ENCODE data around the gene MYT1.

The MYT1 gene

GRCh38 chr20:64255361-64256281 is 91.4 kb downstream of the MYT1 start, which contains the start of gene PCMTD2:
Gene PCMTD2, plus strand, starts transcription at chr20:64255748. Its CDS starts 4,218 bp downstream, at chr20:64259966.
- Histone ChIP-seq H3K36me3 (ENCODE audit: control insufficient read depth, insufficient read depth, low read length) (peaks cover 3% of the 10 kb centered on the region), H3K9ac (ENCODE audit: low read depth, low read length) (peak within 1 kb of the TSS; percentile 85), H3K4me1 (ENCODE audit: control insufficient read depth, insufficient read depth, low read length) (peaks cover 3% of the 10 kb centered on the region), H3K4me3 (ENCODE audit: low read depth, low read length) (peak within 1 kb of the TSS; percentile 86), H3K27me3 (ENCODE audit: control insufficient read depth, insufficient read depth, low read length) (peaks cover 4% of the 10 kb centered on the region), H3K9me3 (ENCODE audit: control insufficient read depth, insufficient read depth, low read length) (no peaks in the 10 kb centered on the region)

GRCh38 chr20:64256282-64256935 is 92.2 kb downstream of the MYT1 start:
- Histone ChIP-seq H3K9me3 (ENCODE audit: control insufficient read depth, insufficient read depth, low read length) (no peaks in the 10 kb centered on the region), H3K4me3 (ENCODE audit: low read depth, low read length) (peak overlapping the region; percentile 86), H3K27me3 (ENCODE audit: control insufficient read depth, insufficient read depth, low read length) (no peaks in the 10 kb centered on the region), H3K36me3 (ENCODE audit: control insufficient read depth, insufficient read depth, low read length) (peaks cover 3% of the 10 kb centered on the region), H3K9ac (ENCODE audit: low read depth, low read length) (peak overlapping the region; percentile 85), H3K4me1 (ENCODE audit: control insufficient read depth, insufficient read depth, low read length) (peaks cover 3% of the 10 kb centered on the region)

GRCh38 chr20:64257107-64257757 is 93.0 kb downstream of the MYT1 start:
- Histone ChIP-seq H3K36me3 (ENCODE audit: control insufficient read depth, insufficient read depth, low read length) (peaks cover 3% of the 10 kb centered on the region), H3K9ac (ENCODE audit: low read depth, low read length) (no peak overlapping the region), H3K4me1 (ENCODE audit: control insufficient read depth, insufficient read depth, low read length) (peaks cover 3% of the 10 kb centered on the region), H3K27me3 (ENCODE audit: control insufficient read depth, insufficient read depth, low read length) (no peaks in the 10 kb centered on the region), H3K9me3 (ENCODE audit: control insufficient read depth, insufficient read depth, low read length) (no peaks in the 10 kb centered on the region), H3K4me3 (ENCODE audit: low read depth, low read length) (peak overlapping the region; percentile 86)

- no peak overlapping the region for H3K9ac ChIP-seq (ENCODE audit: low read depth, low read length)
- no peaks in the 10 kb centered on the region for H3K9me3 ChIP-seq (ENCODE audit: control insufficient read depth, insufficient read depth, low read length)
- no peak overlapping the region for H3K4me3 ChIP-seq (ENCODE audit: low read depth, low read length)
- peaks cover 3% of the 10 kb centered on the region for H3K36me3 ChIP-seq (ENCODE audit: control insufficient read depth, insufficient read depth, low read length)
- peaks cover 3% of the 10 kb centered on the region for H3K4me1 ChIP-seq (ENCODE audit: control insufficient read depth, insufficient read depth, low read length)
- no peaks in the 10 kb centered on the region for H3K27me3 ChIP-seq (ENCODE audit: control insufficient read depth, insufficient read depth, low read length)
Observed at GRCh38 chr20:64258071-64258823, 94.0 kb downstream of the MYT1 start.

- peaks cover 5% of the 10 kb centered on the region for H3K36me3 ChIP-seq (ENCODE audit: control insufficient read depth, insufficient read depth, low read length)
- H3K9me3 ChIP-seq (ENCODE audit: control insufficient read depth, insufficient read depth, low read length): no peaks in the 10 kb centered on the region
- no peak overlapping the region for H3K9ac ChIP-seq (ENCODE audit: low read depth, low read length)
- no peaks in the 10 kb centered on the region for H3K27me3 ChIP-seq (ENCODE audit: control insufficient read depth, insufficient read depth, low read length)
- H3K4me1 ChIP-seq (ENCODE audit: control insufficient read depth, insufficient read depth, low read length): no peaks in the 10 kb centered on the region
- H3K4me3 ChIP-seq (ENCODE audit: low read depth, low read length): no peak overlapping the region
Observed at GRCh38 chr20:64260239-64260638, 96.0 kb downstream of the MYT1 start.

- H3K4me3 ChIP-seq (ENCODE audit: low read depth, low read length): no peak overlapping the region
- no peaks in the 10 kb centered on the region for H3K4me1 ChIP-seq (ENCODE audit: control insufficient read depth, insufficient read depth, low read length)
- peak overlapping the region; percentile 24 for H3K9ac ChIP-seq (ENCODE audit: low read depth, low read length)
- no peaks in the 10 kb centered on the region for H3K27me3 ChIP-seq (ENCODE audit: control insufficient read depth, insufficient read depth, low read length)
- H3K9me3 ChIP-seq (ENCODE audit: control insufficient read depth, insufficient read depth, low read length): no peaks in the 10 kb centered on the region
- H3K36me3 ChIP-seq (ENCODE audit: control insufficient read depth, insufficient read depth, low read length): peaks cover 7% of the 10 kb centered on the region
Observed at GRCh38 chr20:64261138-64261537, 96.9 kb downstream of the MYT1 start.

GRCh38 chr20:64264091-64264490 is 99.8 kb downstream of the MYT1 start:
- Histone ChIP-seq H3K4me3 (ENCODE audit: low read depth, low read length) (no peak overlapping the region), H3K9me3 (ENCODE audit: control insufficient read depth, insufficient read depth, low read length) (no peaks in the 10 kb centered on the region), H3K36me3 (ENCODE audit: control insufficient read depth, insufficient read depth, low read length) (peaks cover 4% of the 10 kb centered on the region), H3K4me1 (ENCODE audit: control insufficient read depth, insufficient read depth, low read length) (peaks cover 4% of the 10 kb centered on the region), H3K27me3 (ENCODE audit: control insufficient read depth, insufficient read depth, low read length) (no peaks in the 10 kb centered on the region), H3K9ac (ENCODE audit: low read depth, low read length) (no peak overlapping the region)

GRCh38 chr20:64265201-64265600 is 100.9 kb downstream of the MYT1 start:
- H3K9me3 ChIP-seq (ENCODE audit: control insufficient read depth, insufficient read depth, low read length): no peaks in the 10 kb centered on the region
- no peak overlapping the region for H3K4me3 ChIP-seq (ENCODE audit: low read depth, low read length)
- peaks cover 4% of the 10 kb centered on the region for H3K4me1 ChIP-seq (ENCODE audit: control insufficient read depth, insufficient read depth, low read length)
- no peaks in the 10 kb centered on the region for H3K27me3 ChIP-seq (ENCODE audit: control insufficient read depth, insufficient read depth, low read length)
- no peak overlapping the region for H3K9ac ChIP-seq (ENCODE audit: low read depth, low read length)
- H3K36me3 ChIP-seq (ENCODE audit: control insufficient read depth, insufficient read depth, low read length): peaks cover 10% of the 10 kb centered on the region

GRCh38 chr20:64266988-64267387 is 102.7 kb downstream of the MYT1 start:
- Histone ChIP-seq H3K4me3 (ENCODE audit: low read depth, low read length) (no peak overlapping the region), H3K9me3 (ENCODE audit: control insufficient read depth, insufficient read depth, low read length) (no peaks in the 10 kb centered on the region), H3K4me1 (ENCODE audit: control insufficient read depth, insufficient read depth, low read length) (peaks cover 4% of the 10 kb centered on the region), H3K27me3 (ENCODE audit: control insufficient read depth, insufficient read depth, low read length) (no peaks in the 10 kb centered on the region), H3K36me3 (ENCODE audit: control insufficient read depth, insufficient read depth, low read length) (peaks cover 12% of the 10 kb centered on the region), H3K9ac (ENCODE audit: low read depth, low read length) (no peak overlapping the region)

GRCh38 chr20:64268174-64268573 is 103.9 kb downstream of the MYT1 start:
- Histone ChIP-seq H3K9ac (ENCODE audit: low read depth, low read length) (no peak overlapping the region), H3K9me3 (ENCODE audit: control insufficient read depth, insufficient read depth, low read length) (no peaks in the 10 kb centered on the region), H3K36me3 (ENCODE audit: control insufficient read depth, insufficient read depth, low read length) (peaks cover 14% of the 10 kb centered on the region), H3K27me3 (ENCODE audit: control insufficient read depth, insufficient read depth, low read length) (no peaks in the 10 kb centered on the region), H3K4me1 (ENCODE audit: control insufficient read depth, insufficient read depth, low read length) (peaks cover 4% of the 10 kb centered on the region), H3K4me3 (ENCODE audit: low read depth, low read length) (no peak overlapping the region)
